Effector CD4-positive, alpha-beta T cell (primary cell): ENCODE data around the gene WNT7B.

Experiments used
- DNase-seq: peaks from one replicate; pipeline ENCODE4 v3.0.0-alpha.2; 2020

Gene WNT7B

GRCh38 chr22:45922661-45923060, 54.3 kb downstream of the WNT7B start:
- DNase-seq, result no peak

- DNase-seq, result no peak
These were observed 54.7 kb downstream of the WNT7B start for GRCh38 chr22:45922256-45922655.

GRCh38 chr22:45919504-45920286, 57.3 kb downstream of the WNT7B start:
- DNase-seq, result no peak

DNA sequence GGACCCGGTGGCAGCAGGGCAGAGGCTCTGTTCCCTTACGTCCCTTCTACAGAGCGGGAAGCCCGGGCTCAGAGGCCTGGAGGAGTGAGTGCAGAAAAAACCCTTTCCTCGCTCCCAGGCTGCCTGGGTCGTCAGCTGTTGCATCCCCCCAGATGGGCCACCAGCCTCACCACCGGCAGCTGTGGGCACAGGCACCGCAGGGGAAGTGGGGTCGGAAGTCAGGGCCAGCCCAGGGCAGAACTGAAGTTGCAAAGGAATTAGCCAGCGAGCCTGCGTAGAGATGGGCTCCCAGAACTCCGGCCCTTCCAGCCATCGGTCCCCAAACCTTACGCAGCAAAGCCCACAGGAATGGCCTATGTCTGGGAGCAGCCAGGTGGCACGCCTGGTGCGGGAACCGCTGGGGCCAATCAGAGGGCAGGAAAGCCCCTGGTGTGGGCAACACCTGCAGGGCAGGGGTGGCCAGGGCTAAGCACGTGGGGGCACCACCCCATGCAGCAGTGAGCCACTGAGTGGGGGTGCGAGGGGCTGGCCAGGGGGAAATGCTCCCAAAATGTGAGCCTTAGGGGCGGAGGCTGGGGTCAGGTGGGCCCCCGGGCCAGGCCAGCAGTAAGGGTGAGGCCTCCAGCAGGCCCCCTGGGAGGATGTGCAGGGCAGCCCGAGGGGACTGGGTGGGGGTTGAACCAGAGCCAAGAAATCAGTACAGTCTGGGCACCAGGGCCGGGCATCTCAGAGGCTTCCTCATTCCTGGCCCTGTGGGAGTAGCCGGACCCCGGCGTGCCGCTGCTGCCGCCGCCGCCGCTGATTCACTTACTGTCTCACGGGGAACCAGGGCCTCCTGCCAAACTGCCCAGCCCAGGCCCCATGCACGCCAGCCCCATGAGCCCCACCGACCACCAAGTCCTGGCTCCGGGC, 58.2 kb downstream of the WNT7B start:
- DNase-seq, result no peak

DNA sequence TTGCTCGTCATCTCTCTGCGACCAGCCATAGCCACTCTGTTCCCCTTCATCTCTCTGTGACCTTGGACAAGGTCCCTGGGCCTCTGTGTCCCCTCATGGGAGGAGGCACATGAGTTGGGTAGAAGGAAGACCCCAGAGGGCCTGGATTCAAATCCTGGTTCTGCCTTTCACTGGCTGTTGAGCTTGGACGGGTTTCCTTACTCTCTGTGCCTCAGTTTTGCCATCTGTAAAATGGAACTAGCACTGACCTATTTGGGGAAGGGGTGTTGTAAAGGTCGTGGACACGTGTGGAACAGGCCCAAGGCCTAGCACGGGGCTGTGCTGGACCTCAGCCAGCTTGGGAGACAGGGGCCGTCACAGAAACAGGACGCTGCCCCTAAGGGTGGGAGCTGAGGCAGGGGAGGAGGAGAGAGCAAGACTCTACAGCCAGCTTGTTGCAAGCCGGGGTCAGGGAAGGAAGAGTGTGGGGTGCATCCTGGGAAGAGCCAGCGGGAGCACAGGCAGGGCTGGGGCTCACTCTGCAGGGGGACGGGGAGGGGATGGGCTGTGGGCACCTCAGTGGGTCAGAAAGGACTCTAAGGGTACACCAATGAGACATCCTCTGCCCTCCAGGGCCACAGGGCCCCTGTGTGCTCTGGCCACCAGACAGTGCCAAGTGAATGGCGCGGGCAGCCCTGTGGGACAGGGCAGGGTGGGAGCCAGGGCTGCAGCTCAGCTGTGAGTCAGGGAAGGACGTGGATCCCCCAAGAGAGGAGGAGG, 59.1 kb downstream of the WNT7B start:
- no peak for DNase-seq

- no peak for DNase-seq
These were observed 59.8 kb downstream of the WNT7B start for GRCh38 chr22:45917146-45917545.

DNA sequence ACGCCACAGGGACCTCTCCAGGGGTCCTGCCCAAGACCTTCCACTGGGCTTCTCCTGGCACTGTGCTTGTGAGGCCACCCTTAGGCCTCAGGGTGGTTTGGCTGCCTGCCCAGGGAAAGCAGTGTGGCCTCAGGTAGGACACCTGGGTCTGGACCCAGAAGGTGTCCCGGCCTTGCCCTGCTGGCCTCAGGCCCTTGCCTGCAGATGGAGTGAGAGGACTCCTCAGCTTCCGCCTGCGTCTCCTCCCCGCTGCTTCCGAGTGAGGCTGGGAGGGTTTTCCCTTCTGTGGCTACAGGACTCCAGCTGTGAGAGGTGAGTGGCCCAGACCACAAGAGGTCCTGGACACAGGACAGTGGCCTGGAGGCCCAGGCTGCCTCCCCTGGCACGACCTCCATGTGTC, 60.4 kb downstream of the WNT7B start:
- DNase-seq, result no peak

DNA sequence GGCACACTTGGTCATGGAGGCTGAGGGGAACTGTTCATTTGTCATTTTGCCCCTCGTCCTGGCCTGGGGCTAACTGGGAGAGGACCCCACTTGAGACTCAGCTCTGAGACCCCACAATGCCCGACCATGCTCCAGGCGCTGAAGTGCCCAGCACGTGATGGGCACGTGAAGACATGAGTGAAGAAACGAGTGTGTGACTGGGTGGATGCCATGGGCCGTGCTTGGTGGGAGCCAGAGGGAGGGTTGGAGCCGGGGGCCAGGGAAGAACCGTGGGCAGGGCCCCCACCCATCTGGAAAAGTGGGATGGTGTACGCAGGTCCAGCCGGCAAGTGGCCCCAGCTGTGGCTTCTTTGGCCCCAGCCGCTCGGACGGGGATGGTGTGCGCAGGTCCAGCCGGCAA, 61.1 kb downstream of the WNT7B start:
- no peak for DNase-seq

DNA sequence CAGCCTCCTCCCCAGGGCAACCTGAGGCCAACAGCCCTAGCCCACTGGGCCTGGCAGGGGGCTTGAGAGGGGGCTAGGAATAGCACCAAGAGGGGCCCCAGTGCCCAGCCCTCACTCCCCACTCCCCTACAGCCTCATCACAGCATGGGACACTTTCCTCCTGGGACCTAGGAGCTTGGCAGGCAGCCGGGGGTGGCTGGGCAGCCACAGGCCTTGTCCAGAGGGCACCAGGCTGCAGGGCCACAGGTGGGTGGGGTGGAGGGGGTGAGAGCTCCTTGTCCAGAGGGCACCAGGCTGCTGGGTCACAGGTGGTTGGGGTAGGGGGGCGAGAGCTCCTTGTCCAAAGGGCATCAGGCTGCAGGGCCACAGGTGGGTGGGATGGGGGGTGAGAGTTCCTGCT, 61.8 kb downstream of the WNT7B start:
- no peak for DNase-seq

DNA sequence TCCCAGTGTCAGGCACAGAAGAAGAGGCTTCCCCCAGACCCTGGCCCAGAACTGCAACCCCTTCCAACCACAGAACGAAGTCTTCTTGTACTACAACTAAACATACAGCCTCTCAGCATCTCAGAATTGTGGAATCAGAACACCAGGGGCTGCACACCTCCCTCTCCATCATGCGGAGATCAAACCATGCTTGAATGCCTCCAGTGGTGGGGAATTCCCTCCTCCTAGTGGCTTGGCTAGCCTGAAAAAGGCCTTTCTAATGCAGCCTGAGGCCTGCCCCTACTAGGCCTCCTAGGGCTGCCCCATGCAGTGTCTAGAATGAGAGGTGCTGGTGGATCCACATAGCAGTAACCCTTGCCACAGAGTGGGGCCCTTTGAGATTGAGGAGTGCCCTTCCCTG, 62.7 kb downstream of the WNT7B start:
- no peak for DNase-seq

DNA sequence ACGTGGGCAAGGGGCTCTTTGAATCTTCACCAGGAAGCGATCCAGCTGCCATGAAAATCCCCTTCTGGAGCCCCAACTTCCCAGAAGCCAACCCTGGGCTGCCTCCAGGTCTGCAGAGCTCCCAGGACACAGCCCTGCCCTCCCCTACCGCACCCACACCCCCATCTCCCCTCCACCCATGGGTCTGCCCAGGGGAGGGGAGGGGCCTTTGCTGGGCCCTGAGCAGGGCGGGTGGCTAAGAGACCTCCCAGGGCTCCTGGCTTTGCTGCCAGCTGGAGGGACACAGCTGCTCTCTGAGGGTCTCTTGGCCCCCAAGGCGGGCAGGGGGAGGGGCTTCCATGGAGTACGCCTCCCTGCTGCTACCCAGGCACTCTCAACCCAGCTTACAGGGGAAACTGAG, 64.1 kb downstream of the WNT7B start:
- no peak for DNase-seq

- no peak for DNase-seq
These were observed 65.2 kb downstream of the WNT7B start for GRCh38 chr22:45911601-45912271.

DNA sequence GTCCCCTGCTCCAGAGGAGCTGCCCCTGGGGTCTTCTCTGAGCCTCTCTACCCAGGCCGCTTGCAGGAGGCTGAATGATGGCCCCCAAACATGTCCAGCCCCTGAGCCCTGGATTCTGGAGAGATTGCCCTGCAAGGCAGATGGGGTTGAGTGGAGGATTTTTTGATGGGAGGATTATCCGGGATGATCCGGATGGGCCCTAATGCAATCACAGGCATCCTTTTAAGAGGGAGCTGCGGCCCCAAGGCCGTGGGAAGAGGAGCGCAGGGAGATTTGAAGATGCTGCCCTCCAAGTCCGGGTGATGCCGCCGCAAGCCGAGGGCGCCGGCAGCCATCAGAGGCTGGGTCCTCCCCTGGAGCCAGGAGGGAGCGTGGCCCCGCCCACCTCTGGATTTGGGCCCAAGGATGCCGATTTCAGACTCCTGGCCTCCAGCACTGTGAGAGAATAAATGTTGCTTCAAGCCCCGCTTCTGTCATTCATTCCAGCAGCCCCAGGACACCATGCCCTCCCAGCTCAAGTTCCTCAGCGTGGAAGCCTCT, 66.0 kb downstream of the WNT7B start:
- no peak for DNase-seq

DNA sequence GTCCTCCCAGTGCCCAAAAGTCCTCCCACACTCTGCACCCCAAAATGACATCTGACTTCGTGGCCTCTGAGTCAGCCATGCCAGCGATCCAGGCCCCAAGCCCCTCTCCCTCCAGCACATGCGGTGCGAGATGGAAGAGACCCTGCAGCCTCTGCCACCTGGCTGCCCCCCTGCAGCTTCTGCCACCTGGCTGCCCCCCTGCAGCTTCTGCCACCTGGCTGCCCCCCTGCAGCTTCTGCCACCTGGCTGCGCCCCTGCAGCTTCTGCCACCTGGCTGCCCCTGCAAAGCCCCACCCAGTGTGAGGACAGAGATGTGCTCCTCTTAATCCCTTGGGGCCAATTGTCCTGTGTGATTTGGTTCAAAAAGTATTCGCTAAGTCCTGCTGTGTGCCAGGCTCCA, 68.0 kb downstream of the WNT7B start:
- no peak for DNase-seq

DNA sequence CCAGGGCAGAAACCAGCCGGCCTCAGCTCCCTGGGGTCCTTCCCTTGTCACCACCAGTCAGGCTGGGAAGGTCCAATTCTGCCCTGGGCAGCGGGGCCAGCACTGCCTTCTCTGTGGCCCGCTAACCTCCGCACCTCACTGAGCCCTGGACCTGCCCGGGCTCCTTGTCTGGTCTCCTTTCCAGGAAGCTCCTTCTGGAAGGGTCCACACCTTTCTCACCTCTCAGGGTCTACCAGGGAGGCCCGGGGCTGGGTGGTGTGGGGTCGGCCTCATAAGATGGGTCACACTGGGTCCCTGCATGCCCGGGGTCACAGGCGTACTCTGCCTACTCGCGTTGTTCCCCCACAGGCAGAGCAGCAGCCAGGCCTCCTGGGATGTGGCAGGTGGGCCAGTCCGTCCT, 69.0 kb downstream of the WNT7B start:
- no peak for DNase-seq

DNA sequence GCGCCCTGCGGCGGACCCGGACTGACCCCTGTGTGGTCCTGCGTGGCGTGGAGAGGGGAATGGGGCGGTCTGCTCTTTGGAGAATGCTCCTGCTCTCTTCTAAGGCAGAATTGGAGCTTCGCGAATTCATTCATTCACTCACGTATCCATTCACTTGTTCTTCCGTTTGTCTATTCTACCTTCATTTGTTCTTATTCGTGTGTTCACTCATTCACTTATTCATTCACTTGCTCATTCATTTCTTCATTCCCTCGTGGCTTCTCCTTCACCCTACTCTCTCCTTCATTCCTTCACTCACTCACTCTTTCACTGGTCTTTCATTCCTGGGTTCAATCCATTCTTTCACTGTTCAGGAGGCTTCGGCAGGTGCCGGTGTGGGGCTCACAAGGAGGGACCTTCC, 69.6 kb downstream of the WNT7B start:
- DNase-seq, result no peak

DNA sequence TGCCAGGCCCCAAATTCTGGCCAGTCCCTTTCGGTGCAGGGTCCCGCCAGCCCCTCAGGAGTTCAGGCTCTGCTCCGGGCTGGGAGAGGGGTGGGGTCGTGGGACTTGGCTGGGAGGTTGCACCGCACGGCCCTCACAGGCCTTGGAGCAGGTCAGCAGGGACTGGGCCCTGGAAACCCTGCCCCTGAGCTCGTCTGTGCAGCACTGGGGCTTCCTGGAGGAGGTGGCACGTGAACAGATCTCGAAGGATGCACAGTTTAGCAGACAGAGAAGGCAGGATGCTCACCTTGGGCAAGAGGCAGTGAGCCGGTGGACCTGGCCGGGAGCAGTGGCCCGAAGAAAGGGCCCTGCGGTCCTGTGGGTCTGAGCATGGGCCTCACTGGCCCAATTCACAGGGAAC, 70.0 kb downstream of the WNT7B start:
- no peak for DNase-seq

- DNase-seq, result no peak
These were observed 70.8 kb downstream of the WNT7B start for GRCh38 chr22:45905924-45906865.

DNA sequence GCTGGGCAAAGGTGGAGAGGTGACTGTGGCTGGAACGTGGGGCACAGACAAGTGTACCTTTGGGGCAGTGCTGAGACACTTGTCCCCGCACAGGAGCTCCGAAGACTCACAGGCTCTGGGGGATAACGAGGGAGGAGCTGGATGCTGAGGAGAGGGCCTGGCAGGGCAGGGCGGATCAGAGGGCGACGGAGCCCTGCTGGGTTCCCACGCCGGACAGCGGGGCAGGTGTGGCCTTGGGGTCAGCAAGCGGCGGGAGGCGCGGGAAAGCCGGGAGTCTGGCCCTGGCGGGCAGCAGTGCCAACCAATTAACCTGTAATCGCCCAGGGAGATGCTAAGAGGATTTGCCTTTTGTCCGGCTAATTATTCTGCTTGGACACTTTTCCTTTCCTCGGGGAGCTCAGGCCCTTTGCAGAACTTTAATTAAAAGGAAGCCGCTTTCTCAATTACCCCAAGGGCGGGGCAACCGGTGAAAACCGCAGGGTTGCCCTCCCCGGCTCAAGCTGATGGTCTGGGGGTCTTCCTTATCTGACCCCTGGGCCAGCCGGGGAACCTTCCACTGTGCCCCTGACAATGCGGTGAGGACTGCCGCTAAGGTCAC, 71.5 kb downstream of the WNT7B start:
- no peak for DNase-seq

DNA sequence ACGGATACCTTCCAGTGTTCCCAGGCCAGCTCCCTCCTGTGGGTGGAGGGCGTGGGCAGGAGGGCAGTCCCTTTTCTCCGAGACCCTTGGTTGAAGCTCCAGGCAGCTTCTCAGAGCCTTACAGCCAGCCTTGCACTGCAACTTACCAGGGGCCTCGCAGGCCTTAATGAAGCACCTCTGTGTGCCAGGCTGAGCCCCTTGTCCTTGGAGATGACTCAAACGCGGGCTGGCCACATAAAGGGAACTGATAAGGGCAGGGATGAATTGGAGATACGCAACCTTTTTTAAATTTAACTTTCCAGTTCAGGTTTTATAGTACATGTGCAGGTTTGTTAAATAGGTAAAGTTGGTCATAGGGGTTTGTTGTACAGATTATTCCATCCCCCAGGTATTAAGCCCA, 72.7 kb downstream of the WNT7B start:
- no peak for DNase-seq
